GM18867 (cell line): ENCODE measurements around the gene RBM47.
"Not testable (repeated sequence)": the region's sequence is repeated elsewhere in the genome, so short reads cannot be mapped to it uniquely, and the experiment has no call there.

ENCODE experiments used
- ATAC-seq: cut with Tn5 transposase; IDR thresholded peaks from one replicate; pipeline ENCODE4 v1.9.1; 2021; ENCODE audit warnings: mild to moderate bottlenecking, moderate library complexity; ENCODE audit not compliant: unreplicated experiment

The RBM47 gene

DNA sequence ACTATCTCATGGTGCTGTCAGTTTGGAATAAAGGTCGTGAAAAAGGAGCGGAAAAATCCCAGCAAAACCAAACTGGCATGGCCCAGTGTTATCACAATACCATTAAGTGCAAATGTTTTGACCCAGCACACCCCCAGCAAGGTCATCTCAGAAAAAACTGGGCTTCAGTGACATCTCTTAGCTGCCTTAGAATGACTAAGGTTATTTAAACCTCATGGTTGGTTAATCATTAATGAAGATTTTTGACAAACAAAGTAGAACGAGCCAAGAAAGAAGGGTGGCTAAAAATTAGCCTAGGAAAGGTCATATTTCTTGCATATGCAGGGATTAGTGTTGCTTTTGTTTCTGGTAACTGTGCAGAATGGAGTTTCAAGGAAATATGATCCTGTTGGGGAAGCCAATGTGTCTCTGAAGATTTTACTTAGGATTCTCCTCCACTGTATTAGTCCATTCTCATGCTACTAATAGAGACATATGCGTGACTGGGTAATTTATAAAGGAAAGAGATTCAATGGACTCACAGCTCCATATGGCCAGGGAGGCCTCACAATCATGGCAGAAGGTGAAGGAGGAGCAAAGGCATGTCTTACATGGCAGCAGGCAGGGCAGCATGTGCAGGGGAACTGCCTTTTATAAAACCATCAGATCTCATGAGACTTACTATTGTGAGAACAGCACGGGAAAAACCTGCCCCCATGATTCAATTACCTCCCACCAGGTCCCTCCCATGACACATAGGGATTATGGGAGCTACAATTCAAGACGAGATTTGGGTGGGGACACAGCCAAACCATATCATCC, 211.0 kb downstream of the RBM47 start:
- ATAC-seq: no peak

DNA sequence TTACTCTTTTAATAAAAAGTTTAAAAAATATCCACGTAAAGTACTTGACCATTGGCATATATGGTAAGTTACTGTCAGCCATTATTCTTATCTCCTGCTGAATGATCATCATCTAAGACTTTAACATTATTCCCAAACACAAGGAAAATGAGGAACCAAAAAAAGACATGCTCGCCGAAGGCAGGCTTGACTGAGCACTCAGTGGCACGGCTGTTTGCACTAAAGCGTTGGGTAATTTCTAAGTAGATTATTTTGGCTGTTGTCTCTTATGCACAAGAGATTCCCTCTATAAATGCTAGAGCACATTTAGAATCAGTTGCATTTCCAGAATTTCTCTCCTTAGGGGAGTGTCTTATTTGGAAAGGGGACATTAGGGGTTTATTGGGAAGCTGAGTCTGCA, 211.7 kb downstream of the RBM47 start:
- no peak for ATAC-seq

DNA sequence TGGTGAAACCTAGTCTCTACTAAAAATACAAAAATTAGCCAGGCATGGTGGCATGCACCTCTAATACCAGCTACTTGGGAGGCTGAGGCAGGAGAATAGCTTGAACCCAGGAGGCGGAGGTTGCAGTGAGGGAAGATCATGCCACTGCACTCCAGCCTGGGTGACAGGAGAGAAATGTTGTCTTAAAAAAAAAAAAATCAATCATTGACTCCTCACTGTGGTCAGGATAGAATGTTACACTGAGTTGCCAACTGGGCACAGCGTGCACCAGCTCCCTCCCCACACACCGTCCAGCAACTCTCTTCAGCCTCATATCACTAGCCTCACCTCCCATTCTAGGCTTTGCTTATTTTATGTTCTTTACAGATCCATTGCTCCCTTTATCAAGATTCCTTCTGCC, 215.0 kb downstream of the RBM47 start:
- no peak for ATAC-seq

DNA sequence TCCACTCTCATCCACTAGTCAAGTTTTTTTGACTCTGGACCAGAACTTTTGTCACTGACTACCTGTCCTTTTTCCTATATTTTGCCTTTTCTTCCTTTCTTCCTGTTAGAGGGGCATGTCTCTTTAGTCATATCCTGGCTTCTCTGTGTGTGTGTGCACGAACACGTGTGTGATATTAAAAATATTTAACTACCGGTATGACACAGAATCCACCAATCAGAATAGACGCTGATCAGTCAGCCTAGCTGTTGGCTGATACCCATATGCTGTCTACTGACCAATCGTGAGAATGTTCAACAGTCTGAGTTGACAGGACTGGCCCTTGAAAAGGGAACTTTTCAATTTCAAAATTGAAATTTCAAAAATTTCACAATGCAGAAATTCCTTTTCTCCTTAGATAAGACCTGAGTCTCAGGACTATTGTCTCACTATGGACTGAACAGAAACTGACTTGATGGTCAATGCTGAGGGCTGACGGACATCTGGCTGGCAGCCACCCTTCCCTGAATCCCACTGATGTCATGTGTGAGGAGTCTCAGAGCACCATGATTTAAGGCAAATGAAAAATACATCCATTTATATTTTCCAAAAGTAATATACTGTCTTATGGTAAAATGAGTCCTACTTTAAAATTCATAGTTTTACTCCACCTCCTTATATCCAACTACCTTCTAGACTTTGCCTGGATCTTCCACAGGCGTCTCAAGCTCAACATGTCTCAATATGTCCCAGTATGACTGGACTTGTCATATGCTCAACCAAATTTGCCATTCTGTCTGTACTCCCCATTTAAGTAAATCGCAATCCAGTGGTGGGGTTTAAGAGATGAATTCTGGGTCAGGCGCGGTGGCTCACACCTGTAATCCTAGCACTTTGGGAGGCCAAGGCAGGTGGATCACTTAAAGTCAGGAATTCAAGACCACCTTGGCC, 216.5 kb downstream of the RBM47 start:
- no peak for ATAC-seq

DNA sequence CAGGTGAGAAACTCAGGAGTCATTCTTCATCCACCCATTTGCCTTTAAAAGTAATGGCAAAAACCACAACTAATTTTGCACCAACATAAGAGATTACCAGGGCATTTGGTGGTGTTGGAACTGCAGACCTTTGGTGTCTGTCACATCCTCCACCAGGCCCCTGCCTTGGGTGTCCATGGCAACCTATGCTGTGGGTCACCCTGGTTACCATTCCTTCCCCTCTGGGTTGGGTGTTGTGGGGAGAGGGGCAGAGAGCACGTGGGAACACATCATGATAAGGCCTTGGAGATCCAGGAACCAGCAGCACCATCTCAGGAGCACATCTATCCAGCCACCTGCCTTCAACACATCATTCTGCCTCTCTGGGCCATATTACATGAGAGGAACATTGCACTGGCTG, 217.3 kb downstream of the RBM47 start:
- ATAC-seq: no peak

DNA sequence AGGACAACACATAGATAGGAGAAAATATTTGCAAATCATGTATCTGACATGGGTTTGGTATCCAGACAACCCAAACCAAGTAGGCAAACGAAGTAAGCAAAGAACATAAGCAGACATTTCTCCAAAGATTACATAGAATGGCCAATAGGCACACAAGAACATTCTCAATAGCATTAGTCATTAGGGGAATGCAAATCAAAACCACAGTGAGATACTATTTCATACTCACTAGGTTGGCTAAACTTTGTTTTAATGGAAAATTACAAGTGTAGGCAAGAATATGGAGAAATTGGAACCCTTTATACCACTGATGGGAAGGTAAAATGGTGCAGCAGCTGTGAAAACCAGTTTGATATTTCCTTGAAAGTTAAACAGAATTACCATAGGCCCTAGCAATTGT, 219.8 kb downstream of the RBM47 start:
- ATAC-seq: no peak

DNA sequence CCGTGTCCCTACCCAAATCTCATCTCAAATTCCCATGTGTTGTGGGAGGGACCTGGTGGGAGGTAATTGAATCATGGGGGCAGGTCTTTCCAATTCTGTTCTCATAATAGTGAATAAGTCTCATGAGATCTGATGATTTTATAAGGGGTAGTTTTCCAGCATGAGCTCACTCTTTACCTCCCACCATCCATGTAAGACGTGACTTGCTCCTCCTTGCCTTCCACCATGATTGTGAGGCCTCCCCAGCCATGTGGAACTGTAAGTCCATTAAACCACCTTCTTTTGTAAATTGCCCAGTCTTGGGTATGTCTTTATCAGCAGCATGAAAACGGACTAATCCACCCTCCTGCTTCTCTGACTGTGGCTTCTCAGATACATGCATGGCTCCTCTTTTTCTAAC, 222.2 kb downstream of the RBM47 start:
- ATAC-seq: not testable (repeated sequence)

DNA sequence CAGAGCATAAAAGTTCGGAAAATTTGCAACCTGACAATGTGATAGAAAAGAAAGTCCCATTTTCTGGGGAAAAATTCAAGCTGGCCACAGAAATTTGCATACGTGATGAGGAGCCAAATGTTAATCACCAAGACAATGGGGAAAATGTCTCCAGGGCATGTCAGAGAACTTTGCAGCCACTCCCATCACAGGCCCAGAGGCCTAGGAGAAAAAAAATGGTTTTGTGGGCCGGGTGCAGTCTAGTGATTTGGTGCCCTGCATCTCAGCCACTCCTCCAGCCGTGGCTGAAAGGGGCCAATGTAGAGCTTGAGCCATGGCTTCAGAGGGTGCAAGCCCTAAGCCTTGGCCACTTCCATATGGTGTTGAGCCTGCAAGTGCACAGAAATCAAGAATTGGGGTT, 223.3 kb downstream of the RBM47 start:
- no peak for ATAC-seq

DNA sequence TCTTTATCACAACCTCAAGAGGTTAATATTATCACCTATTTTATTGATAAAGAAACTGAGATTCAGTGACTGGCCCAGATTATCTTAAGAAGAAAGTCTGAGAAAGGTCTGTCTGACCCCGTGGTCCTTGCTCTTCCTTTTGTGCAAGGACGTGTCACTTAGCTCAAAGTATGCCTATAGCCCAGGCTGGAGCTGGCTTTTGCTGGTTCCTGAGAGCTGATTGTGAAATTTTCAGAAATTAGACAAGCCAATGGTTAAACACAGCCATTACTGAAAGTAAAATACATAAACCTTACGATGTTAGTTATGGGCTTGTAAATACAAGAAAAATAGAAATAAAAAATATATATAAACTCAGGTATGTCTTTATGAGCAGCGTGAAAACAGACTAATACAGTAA, 224.5 kb downstream of the RBM47 start:
- ATAC-seq: no peak

DNA sequence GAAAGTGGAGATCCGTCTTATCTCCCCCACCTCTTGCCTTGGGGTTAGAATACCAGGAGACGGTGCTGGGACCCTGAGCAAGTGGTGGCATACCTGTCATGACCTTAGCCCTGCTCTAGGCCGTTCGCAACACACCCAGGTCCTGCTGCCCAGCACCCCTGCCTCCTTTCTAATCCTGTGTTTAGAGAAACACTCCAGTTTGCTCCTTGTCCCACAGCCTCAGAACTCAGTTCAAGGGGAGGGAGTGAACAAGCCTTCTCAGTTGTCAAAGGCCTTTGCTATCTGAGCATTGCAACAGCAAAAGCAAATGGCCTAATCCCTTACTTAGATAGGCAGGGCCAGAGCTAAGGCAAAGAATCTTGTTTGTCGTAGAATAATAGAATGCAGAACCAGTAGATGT, 226.6 kb downstream of the RBM47 start:
- no peak for ATAC-seq

DNA sequence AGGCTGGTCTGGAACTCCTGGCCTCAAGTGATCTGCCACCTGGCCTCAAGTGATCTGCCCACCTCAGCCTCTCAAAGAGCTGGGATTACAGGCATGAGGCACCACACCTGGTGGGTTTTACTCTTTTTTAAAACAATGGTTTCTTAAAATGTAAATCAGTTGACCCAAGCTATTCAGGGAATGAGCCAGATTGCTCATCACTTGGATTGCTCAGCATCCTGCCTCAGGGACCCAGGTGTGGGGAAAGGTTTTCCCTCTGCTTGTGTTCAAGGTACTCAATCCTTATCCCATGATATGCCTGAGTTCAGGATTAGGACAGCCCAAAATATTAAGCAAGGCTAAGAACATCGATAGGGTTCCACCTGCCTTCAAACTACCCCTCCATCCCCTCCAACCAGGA, 227.1 kb downstream of the RBM47 start:
- no peak for ATAC-seq

DNA sequence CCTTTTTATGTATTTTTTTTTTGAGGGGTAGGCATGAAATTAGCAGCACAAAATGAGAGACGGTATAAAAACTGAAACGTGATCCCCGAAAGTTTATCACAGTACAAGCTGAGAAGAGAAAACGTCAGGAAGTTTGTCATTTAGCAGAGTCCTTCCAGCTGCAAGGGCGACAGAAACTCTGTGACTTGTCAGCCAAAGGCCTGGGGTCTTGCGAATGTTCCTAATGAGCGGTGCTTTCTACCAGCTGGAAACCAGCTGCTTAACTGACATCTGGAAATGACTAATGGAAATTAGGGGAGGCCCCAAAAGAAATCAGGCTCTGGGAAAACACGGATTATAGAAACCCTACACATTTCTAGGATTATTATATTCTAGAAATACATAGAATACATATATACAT, 228.0 kb downstream of the RBM47 start:
- no peak for ATAC-seq

DNA sequence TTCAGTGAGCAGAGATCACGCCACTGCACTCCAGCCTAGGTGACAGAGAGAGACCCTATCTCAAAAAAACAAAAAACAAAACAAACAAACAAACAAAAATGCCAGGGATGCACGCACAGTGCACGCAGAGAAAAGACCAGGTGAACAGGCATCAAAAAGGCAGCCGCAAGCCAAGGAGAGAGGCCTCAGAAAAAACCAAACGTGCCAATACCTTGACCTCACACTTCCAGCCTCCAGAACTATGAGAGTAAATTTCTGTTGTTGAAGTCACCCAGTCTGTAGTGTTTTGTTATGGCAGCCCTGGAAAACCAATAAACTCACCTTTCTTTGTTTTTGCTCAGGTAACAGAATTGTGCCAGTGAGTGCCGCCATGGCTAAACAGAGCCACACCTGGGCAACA, 228.6 kb downstream of the RBM47 start:
- no peak for ATAC-seq

DNA sequence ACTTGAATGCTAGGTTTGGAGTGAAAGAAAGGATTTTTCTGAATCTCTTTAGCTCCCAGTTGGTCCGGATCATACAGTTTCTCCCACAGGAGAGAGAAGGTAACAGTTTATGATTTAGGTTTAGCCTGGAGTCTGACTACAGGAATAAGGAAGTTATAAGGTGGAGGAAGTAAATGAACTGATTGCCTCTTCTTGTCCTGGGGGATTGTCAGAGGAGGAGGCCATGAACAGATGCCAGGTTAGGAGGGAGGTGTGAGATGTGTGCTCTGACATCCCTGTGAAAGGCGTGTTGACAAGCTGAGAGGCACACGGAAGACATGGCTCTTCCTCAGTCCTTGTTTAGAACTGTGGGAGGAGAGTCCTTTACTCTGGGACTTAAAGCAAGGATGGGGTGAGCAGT, 230.1 kb downstream of the RBM47 start:
- no peak for ATAC-seq

DNA sequence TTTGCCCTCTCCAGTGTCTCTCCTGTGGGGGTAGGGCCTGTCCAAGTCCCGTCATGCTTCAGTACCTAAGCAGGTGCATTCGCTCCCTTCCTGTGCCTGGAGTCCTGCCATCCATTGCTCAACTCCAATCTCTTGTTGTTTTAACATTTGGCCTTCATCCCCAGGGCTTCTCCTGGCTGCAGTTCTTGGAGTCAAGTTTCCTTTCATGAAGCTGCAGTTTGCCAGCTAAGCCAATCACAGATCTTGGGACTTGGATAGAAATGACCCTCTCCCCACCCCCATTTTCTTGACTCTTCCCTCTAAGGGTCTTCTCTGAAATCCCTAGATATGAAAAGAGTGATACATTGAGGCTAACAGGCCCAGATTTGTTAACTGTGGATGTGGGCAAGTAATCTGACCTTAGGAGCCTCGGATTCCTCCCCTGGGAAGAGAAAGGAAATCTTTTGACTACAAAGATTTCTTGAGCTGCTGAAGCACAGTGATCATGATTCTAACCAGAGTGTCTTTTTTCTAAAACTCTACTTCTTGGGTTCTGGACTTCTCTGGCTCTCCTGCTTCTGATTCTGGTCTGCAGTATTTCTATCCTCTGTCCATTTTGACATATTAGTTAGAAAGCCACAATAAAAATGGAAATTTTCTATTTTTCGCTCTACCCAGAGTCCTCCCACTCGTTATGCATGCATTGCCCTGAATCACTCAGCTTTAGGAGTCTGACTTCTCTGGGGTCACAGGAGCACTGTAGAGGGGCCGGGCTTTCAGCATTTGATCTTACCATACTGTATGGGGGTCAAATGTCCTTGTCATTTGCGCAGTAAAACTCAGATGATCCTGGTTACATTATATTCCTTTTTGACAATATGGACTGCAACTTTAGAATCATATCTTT, 233.5 kb downstream of the RBM47 start:
- no peak for ATAC-seq

DNA sequence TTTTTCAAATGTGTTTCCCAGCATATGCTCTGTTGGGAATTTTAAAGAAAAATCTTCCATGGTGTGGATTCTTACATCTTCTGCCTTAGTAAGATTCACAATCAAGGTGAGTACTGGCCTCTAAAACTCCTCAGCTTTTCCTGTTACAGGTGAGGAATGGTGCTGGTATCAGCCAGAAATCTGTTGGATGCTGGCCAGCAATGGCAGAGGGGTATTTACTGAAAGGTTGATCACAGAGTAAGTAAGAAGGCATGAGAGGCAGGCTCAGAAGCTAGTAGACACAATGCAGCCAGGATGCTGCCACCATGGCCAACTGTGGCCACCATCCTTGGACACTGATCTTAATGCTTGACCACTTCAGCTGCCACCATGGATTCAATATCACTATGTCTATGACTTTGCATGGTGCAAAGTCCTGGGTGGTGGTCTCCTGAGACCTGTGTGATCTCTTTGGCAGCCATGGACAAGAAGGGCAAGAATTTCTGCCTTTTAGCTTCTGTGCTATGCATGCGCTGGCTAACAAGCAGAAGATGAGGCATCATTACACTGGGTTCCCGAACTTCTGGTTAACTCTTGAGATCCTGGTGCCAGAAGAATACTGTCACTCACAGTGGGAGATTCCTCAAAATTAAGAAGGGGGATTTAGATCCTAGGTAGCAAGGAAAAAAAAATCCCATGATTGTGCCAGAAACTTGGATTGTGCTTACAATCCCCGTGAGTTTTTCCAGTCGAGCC, 234.3 kb downstream of the RBM47 start:
- no peak for ATAC-seq

DNA sequence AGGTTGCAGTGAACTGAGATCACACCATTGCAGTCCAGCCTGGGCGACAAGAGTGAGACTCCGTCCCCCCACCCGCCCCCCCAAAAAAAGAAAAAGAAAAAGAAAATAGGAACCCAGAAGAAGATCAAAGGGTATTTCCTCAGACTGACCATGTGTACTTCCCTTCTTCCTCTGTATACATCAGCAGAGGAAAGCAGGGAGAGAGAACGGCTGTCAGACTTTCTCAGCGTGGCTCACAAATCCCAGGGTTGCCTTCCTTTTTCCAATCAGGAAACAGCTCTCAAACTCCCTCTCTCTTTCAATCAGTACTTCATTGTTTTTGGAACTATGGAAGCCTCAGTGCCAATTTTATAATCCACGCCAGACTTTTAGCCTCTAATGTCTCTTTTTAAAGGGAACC, 235.4 kb downstream of the RBM47 start:
- no peak for ATAC-seq

DNA sequence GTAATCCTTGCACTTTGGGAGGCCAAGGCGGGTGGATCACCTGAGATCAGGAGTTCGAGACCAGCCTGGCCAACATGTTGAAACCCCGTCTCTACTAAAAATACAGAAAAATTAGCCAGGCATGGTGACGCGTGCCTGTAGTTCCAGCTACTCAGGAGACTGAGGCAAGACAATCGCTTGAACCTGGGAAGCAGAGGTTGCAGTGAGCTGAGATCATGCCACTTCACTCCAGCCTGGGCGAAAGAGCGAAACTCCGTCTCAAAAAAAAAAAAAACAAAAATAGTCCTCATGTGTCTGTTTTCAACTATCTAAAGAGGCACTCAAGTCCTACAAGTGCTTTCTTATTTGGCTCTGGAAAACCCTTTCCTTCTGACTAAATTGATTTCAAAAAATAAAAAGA, 237.4 kb downstream of the RBM47 start:
- not testable (repeated sequence) for ATAC-seq

DNA sequence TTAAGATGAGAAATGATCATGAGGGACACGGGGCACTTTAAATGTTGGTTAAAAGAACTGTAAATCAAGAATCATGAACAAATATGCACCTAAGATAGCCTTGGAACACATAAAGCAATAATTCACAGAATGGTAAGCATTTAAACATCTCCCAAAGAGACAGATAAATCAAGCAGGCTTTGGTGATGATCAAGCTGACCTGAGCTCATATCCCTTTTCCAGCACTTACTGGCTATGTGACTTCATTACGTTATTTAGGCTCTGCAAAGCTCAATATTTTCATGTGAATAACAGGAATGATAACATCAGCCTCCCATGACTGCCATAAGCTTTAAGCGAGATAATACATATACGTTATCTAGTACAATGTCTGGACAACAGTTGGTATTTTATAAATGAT, 239.7 kb downstream of the RBM47 start:
- ATAC-seq: no peak

DNA sequence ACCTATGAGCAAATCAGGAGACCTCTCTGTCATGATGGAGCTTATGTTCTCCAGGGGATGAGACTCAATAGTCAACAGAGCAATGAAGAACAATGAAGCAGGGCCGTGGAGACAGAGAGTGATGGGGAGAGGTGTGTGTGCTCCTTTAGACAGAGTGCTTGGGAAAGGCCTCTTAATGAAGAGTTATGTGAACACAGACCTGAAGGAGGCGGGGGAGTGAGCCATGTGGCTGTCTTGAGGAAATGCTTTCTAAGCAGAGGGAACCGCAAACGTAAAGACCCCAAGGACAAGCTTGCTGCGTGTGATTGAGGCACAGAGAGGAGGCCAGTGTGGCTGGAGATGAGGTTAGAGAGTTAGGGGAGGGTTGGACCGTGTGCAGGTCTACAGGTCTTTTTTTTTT, 241.4 kb downstream of the RBM47 start:
- ATAC-seq: no peak

DNA sequence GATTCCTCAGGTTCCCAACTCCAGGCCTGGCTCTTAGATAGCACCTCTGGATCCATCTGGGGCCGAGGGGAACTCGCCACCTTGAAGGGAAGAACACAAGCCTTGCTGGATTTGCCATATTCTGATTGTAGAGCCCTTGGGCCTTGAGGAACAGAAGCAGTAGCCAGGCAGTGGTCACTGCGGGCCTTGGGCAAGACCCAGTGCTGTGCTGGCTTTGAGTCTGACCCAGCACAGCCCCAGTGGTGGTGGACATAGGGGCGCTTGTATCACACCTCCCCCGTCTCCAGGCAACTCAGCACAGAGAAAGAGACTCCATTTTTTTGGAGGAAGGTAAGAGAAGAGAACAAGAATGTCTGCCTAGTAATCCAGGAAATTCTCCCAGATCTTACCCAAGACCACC, 249.0 kb downstream of the RBM47 start:
- ATAC-seq: no peak
